Measurements from ENCODE around the gene MYH7.

DNA sequence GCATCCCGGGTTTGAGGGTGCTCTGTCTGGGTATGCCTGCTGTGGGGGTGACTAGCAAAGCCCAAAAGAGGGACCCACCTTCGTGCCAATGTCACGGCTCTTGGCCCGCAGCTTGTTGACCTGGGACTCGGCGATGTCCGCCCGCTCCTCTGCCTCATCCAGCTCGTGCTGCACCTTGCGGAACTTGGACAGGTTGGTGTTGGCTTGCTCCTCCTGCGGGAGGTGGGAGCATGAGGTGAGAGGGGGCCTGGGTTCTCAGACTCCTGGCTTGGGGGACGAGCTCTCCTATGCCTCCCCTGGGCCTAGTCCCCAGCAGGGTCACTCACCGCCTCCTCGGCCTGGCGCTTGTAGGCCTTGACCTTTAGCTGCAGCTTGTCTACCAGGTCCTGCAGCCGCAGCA lies 21.8 kb downstream of the MYH7 start:
- TF ChIP-seq, protein P1, sequence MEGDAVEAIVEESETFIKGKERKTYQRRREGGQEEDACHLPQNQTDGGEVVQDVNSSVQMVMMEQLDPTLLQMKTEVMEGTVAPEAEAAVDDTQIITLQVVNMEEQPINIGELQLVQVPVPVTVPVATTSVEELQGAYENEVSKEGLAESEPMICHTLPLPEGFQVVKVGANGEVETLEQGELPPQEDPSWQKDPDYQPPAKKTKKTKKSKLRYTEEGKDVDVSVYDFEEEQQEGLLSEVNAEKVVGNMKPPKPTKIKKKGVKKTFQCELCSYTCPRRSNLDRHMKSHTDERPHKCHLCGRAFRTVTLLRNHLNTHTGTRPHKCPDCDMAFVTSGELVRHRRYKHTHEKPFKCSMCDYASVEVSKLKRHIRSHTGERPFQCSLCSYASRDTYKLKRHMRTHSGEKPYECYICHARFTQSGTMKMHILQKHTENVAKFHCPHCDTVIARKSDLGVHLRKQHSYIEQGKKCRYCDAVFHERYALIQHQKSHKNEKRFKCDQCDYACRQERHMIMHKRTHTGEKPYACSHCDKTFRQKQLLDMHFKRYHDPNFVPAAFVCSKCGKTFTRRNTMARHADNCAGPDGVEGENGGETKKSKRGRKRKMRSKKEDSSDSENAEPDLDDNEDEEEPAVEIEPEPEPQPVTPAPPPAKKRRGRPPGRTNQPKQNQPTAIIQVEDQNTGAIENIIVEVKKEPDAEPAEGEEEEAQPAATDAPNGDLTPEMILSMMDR (conservative IDR thresholded peaks at IDR 0.05 in 1 of 2, IDR thresholded peaks at IDR 0.05 in 1 of 2; ENCODE audit: low read depth in 1 of 2, low read length in 2 of 2), result no peak
- TF ChIP-seq EZH2 (IDR thresholded peaks at IDR 0.05; ENCODE audit: low read length, missing control alignments), result no peak
